Skin epidermis (tissue), 12 donors: ENCODE data around the gene OR10G8.
A peak's percentile ranks its signal among the peaks of the same experiment; 100 is the strongest.
"Not testable (repeated sequence)": the region's sequence is repeated elsewhere in the genome, so short reads cannot be mapped to it uniquely, and the experiment has no call there.

Source experiments
- H3K27ac ChIP-seq, 21 experiments: fragments of 200-600 bp; sonication (generic) in 11 of 21; one replicate each; pipeline ENCODE4 v1.5.0; 2020; ENCODE audit warnings: mild to moderate bottlenecking in 3 of 21, inconsistent platforms in 2 of 21, moderate library complexity in 2 of 21
- H3K4me3 ChIP-seq, 7 experiments: fragments of 200-600 bp; sonication (generic) in 2 of 7; one replicate each; pipeline ENCODE4 v1.5.0; 2020; ENCODE audit warnings: inconsistent platforms in 2 of 7, mild to moderate bottlenecking in 2 of 7, moderate library complexity in 1 of 7

OR10G8 gene

DNA sequence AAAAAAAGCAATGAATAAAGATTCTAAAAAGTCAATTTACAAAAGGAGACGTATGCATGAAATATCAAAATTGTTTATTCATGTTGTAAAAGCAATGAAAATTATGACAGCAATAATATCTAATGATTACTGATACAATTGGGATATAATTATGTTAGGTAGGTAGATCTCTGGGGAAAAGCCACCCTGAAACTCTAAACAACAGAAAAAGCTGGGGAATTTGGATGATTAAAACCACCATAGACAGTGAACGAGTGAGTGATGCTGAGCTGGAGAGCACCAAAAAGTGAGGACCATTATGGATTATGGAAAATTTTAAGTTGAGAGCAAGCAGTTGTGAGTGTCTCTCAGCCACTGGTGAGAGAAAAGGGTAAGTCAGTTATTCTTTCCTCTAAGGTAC is at the start of gene OR10G8:
TSS of gene OR10G8 (plus strand) at position 301 of the 400 bp plus-strand sequence. CDS start 2,825 bp downstream, outside the sequence.
- no peak within 1 kb of the TSS for H3K4me3 ChIP-seq

GRCh38 chr11:123977731-123978347 is 48.8 kb upstream of the OR10G8 start, which contains the start of gene OR10S1:
Gene OR10S1, minus strand, starts transcription at chr11:123977781. Its CDS starts 117 bp downstream, at chr11:123977664.
- Histone ChIP-seq H3K27ac (no peak within 1 kb of the TSS), H3K4me3 (no peak within 1 kb of the TSS)

More for the DNA sequence above, at the start of gene OR10G8:
- H3K27ac ChIP-seq = no peak within 1 kb of the TSS

- Histone ChIP-seq H3K27ac (no peak overlapping the region), H3K4me3 (no peak overlapping the region)
Observed at GRCh38 chr11:123979311-123979710, 47.3 kb upstream of the OR10G8 start.

DNA sequence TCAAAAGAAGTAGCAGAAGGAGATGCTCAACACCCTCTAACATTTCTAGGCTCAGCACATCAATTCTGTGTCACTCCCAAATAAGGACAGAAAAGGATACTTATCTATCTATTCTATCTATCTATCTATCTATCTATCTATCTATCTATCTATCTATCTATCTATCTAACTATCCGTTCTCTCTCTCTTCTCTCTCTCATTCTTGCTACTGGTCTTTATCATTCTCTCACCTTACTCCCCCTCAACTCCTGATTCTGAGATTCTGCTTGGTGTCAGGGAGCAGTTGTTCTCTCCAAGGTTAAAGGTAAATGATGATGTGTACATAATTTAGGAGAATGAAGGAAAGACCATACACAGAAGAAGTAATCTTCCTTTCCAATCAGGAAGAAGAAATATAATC is 31.5 kb upstream of the OR10G8 start, which contains the start of gene OR10G6:
TSS of gene OR10G6 (minus strand) at position 43 of the 400 bp plus-strand sequence. CDS start at position 43, 0 bp downstream.
- no peak within 1 kb of the TSS for H3K4me3 ChIP-seq
- no peak within 1 kb of the TSS for H3K27ac ChIP-seq

DNA sequence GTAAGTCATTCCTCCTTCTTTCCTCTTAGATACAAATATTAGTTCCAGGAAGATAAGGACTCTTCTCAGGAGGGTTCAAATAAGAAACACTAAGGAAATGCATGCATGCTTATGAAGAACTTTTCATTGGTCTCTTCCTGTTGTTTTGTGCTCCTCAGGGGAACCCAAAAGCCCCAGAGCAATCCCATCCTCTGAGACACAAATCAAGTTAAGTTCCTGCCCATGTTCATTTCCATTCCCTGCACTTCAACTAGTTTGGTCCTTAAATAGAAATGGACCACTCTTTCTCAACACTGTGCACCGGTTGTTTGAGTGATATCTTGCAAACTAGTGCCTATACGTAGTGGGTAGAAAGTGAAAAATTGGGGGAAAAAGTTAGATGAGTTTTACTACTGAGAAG is 13.9 kb upstream of the OR10G8 start, which contains the start of gene OR10G4:
TSS of gene OR10G4 (plus strand) at position 301 of the 400 bp plus-strand sequence. CDS start 2,578 bp downstream, outside the sequence.
- no peak within 1 kb of the TSS for H3K27ac ChIP-seq
- H3K4me3 ChIP-seq = no peak within 1 kb of the TSS

DNA sequence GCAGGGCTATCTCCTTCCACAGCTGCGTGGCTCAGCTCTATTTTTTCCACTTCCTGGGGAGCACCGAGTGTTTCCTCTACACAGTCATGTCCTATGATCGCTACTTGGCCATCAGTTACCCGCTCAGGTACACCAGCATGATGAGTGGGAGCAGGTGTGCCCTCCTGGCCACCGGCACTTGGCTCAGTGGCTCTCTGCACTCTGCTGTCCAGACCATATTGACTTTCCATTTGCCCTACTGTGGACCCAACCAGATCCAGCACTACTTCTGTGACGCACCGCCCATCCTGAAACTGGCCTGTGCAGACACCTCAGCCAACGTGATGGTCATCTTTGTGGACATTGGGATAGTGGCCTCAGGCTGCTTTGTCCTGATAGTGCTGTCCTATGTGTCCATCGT is 10.8 kb upstream of the OR10G8 start:
- not testable (repeated sequence) for H3K27ac ChIP-seq, H3K4me3 ChIP-seq

DNA sequence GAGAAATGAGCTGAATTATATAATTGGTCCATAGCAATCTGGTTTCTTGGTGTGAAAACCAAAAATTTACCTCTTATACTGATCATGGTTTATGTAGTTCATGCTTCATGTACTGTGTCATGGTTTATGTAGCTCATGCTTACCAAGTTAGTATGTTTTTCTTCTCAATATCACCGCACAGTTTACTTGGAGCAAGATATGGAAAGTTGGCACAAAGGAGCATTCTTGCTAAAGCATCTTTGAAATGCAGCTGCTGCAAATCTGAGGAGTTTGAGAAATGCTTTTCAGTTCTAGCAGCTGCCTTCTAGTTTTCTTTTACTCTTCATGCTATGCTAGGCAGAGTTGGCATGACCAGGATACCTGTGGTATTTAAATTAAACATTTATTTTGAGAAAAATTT is 10.1 kb downstream of the OR10G8 start:
- H3K27ac ChIP-seq = no peak overlapping the region
- no peak overlapping the region for H3K4me3 ChIP-seq

- H3K4me3 ChIP-seq = no peak overlapping the region
Observed at GRCh38 chr11:124039557-124039956, 13.0 kb downstream of the OR10G8 start.

DNA sequence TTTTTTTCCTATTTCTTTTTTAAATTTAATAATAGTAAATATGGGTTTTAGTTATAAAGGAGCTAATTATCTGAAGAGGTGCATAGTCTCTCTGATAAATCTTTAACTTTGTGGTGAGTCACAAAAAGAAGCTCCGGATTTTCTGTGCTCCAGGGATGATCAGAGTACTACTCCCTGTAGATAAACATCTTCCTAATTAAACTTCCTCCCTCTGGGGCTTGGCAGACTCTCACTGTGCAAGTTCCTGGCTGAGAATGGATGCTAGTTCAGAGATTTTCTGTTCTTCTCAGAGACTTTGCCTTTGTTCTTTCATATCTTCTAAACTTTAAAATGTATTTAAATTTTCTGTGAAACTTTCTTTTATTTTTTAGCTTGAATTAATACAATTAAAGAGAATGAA is 14.7 kb downstream of the OR10G8 start, which contains the start of gene OR10G7:
TSS of gene OR10G7 (minus strand) at position 72 of the 400 bp plus-strand sequence. CDS start 2,324 bp downstream, outside the sequence.
- Histone ChIP-seq H3K27ac (no peak within 1 kb of the TSS), H3K4me3 (no peak within 1 kb of the TSS)

More at GRCh38 chr11:124039557-124039956, 13.0 kb downstream of the OR10G8 start:
- H3K27ac ChIP-seq = no peak overlapping the region

- H3K27ac ChIP-seq = no peak overlapping the region
- H3K4me3 ChIP-seq = no peak overlapping the region
Observed at GRCh38 chr11:124043420-124043819, 16.8 kb downstream of the OR10G8 start.

DNA sequence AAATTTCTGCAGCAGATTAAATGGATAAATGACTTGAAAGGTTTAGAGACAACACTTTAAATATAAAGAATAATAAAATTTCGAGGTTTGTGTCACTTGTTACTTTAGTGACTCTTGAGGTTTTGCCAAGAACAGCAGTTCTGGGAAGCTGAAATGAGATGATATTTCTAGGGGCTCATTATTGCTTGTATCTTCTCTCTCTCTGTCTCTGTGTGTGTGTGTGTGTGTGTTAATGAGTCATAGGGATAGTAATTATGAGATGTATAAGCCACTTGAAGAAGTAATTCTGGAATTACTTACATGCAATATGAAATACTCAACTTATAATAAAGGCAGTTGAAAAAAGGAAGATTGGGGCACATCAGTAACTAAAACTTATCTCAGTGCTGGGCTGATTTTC is 24.1 kb downstream of the OR10G8 start:
- H3K4me3 ChIP-seq = no peak overlapping the region

GRCh38 chr11:124052966-124053365 is 26.4 kb downstream of the OR10G8 start:
- no peak overlapping the region for H3K27ac ChIP-seq
- H3K4me3 ChIP-seq = no peak overlapping the region

More for the DNA sequence above, 24.1 kb downstream of the OR10G8 start:
- H3K27ac ChIP-seq = no peak overlapping the region

DNA sequence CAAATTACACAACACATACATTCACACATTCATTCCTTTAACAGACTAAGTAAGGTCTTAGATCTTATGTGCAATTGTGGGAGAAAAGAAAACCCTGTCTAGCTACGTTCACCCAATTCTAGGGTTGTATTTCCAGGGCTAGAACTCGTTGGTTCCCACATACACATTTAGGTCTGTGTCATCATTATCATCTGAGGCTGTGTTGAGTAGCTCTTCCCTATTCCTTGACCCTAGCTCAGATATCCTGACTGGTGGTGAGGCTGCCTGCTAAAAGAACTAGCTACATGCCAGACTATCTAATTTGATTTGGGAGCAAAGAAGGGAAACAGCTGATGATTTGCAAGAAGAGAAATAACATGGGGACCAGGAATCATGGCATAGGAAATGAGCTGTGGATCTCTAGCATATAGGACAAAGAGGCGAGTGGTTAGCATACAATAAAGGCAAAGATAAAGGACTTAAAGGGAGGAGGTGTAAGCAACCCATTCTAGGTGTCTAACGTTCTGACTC is 42.1 kb downstream of the OR10G8 start:
- no peak overlapping the region for H3K4me3 ChIP-seq
- no peak overlapping the region for H3K27ac ChIP-seq

GRCh38 chr11:124069429-124070401 is 43.1 kb downstream of the OR10G8 start:
- H3K27ac ChIP-seq = no peak overlapping the region

GRCh38 chr11:124070915-124071622 is 44.5 kb downstream of the OR10G8 start:
- Histone ChIP-seq H3K27ac (no peak overlapping the region), H3K4me3 (no peak overlapping the region)

More at GRCh38 chr11:124069429-124070401, 43.1 kb downstream of the OR10G8 start:
- H3K4me3 ChIP-seq = peak overlapping the region in 2 of 7 experiments; percentile 5 to 29

DNA sequence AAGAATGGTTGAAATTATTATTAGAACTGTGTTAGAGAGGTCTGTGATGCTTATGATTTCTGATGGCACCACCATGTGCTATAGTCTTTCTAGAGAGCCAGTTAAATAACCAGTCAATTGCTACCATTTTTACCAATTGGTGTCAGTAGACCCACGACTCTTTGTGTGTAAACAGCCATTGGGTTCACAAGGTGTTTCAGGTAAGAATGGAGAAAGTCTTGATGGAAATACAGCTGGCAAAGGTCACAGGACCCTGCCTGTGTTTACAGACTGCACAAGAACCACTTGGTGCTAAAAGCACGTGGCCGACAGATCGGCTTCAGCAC is 45.0 kb downstream of the OR10G8 start:
- Histone ChIP-seq H3K27ac (no peak overlapping the region), H3K4me3 (no peak overlapping the region)

- Histone ChIP-seq H3K4me3 (no peak overlapping the region), H3K27ac (no peak overlapping the region)
Observed at GRCh38 chr11:124072147-124072546, 45.5 kb downstream of the OR10G8 start.

GRCh38 chr11:124074554-124074953 is 48.0 kb downstream of the OR10G8 start:
- Histone ChIP-seq H3K27ac (no peak overlapping the region), H3K4me3 (no peak overlapping the region)

DNA sequence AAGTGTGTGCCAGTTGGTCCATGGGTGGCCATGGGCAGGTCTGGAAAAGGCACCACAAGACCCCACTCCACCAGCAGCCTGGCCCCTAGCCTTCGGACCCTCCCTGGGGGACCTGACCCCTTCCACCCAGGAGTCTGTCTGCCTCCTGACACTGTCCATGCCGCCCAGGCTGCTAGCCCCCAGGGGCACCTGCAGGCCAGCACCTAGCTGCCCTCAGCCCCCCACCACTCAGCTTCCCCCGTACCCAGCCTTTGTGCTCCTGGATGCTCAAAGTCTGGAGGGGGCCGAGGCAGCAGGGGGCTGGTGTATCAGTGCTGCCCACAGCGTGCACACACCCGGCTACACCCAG is 48.9 kb downstream of the OR10G8 start:
- H3K4me3 ChIP-seq = peak overlapping the region in 2 of 7 experiments; percentile 23 to 51
- H3K27ac ChIP-seq = peak overlapping the region in 3 of 21 experiments; percentile 14 to 41 (median 34)
